IMR-90 (cell line): ENCODE results near the gene NTRK3. TPM values are rescaled to one million over a fixed set of nuclear protein-coding genes. Genes with fewer than 3 reads are reported as not detected.

Source experiments
- ATAC-seq: fragments of 200-7000 bp; cut with Tn5 transposase; 2 replicates; pipeline ENCODE4 v1.9.1; 2020; ENCODE audit warnings: low read depth, mild to moderate bottlenecking, moderate library complexity
- BruUV-seq: library from RNA; stranded (reverse); fragments of 400-500 nt; replicated peaks from 2 replicates; lab custom pipeline; 2021; lab: Mats Ljungman, UMichigan
- CTCF ChIA-PET: fragments of 300-600 bp; formaldehyde crosslinking; extraction: SDS; loops from one replicate; lab custom pipeline; 2021; ENCODE audit warnings: antibody characterized with exemption; lab: Yijun Ruan, JAX
- POLR2A ChIA-PET: fragments of 300-600 bp; sonication (Branson Sonifier 250); formaldehyde crosslinking; loops from one replicate; lab custom pipeline; 2022; ENCODE audit warnings: antibody characterized with exemption; ENCODE audit not compliant: unreplicated experiment; lab: Charles Lee
- DNase-seq: peaks from one replicate; pipeline ENCODE4 v3.0.0; 2013
- H2AFZ ChIP-seq: replicated peaks from 2 replicates; pipeline ENCODE3; 2013; ENCODE audit warnings: low read length, mild to moderate bottlenecking; ENCODE audit not compliant: poor library complexity
- H2AK5ac ChIP-seq: 2 replicates; pipeline ENCODE4 v1.6.1; 2013; ENCODE audit warnings: low read depth, low read length, inconsistent platforms
- H2AK9ac ChIP-seq: replicated peaks from 2 replicates; pipeline ENCODE3; 2013; ENCODE audit warnings: mild to moderate bottlenecking, low read depth, low read length, moderate library complexity; ENCODE audit not compliant: poor library complexity
- H2BK120ac ChIP-seq: 2 replicates; pipeline ENCODE4 v1.6.1; 2013; ENCODE audit warnings: low read depth, low read length, inconsistent platforms
- H2BK15ac ChIP-seq: 3 replicates; pipeline ENCODE4 v1.6.1; 2013; ENCODE audit warnings: low read depth, low read length, inconsistent platforms
- H2BK20ac ChIP-seq: 2 replicates; pipeline ENCODE4 v1.6.1; 2013; ENCODE audit warnings: low read depth, mild to moderate bottlenecking, inconsistent platforms, low read length, moderate library complexity
- H2BK5ac ChIP-seq: 2 replicates; pipeline ENCODE4 v1.6.1; 2013; ENCODE audit warnings: mild to moderate bottlenecking, low read depth, low read length, inconsistent platforms; ENCODE audit not compliant: poor library complexity, severe bottlenecking
- H3K14ac ChIP-seq: replicated peaks from 2 replicates; pipeline ENCODE4 v1.6.1; 2013; ENCODE audit warnings: low read depth, low read length, inconsistent platforms
- H3K18ac ChIP-seq: 2 replicates; pipeline ENCODE4 v1.6.1; 2013; ENCODE audit warnings: low read depth, low read length, control low read depth
- H3K23ac ChIP-seq: 2 replicates; pipeline ENCODE4 v1.6.1; 2013; ENCODE audit warnings: low read depth, low read length, inconsistent platforms
- H3K27ac ChIP-seq: 2 replicates; pipeline ENCODE4 v1.5.1; 2013; ENCODE audit warnings: mild to moderate bottlenecking, control low read depth, low read length; ENCODE audit not compliant: insufficient read depth
- H3K27me3 ChIP-seq: 2 replicates; pipeline ENCODE4 v1.6.1; 2013; ENCODE audit warnings: low read length; ENCODE audit not compliant: control insufficient read depth, insufficient read depth
- H3K36me3 ChIP-seq: 2 replicates; pipeline ENCODE4 v1.6.1; 2013; ENCODE audit warnings: low read length, mixed read lengths; ENCODE audit not compliant: control insufficient read depth, insufficient read depth
- H3K4ac ChIP-seq: 2 replicates; pipeline ENCODE4 v1.6.1; 2013; ENCODE audit warnings: low read depth, low read length, inconsistent platforms
- H3K4me1 ChIP-seq: 2 replicates; pipeline ENCODE4 v1.6.1; 2013; ENCODE audit warnings: low read length, mixed read lengths; ENCODE audit not compliant: control insufficient read depth, insufficient read depth
- H3K4me2 ChIP-seq: 2 replicates; pipeline ENCODE4 v1.6.1; 2013; ENCODE audit warnings: low read depth, mild to moderate bottlenecking, control low read depth, low read length, moderate library complexity
- H3K4me3 ChIP-seq: 2 replicates; pipeline ENCODE4 v1.5.1; 2013; ENCODE audit warnings: low read depth, mild to moderate bottlenecking, control low read depth, low read length, moderate library complexity; ENCODE audit not compliant: insufficient read depth
- H3K56ac ChIP-seq: 2 replicates; pipeline ENCODE4 v1.6.1; 2013; ENCODE audit warnings: low read length, inconsistent platforms; ENCODE audit not compliant: insufficient read depth; ENCODE audit errors: extremely low read depth
- H3K79me1 ChIP-seq, 2 experiments: 2 replicates each; pipeline ENCODE4 v1.6.1; 2013; ENCODE audit warnings: low read length in 2 of 2, inconsistent platforms in 1 of 2, low read depth in 1 of 2
- H3K9ac ChIP-seq: 2 replicates; pipeline ENCODE4 v1.6.1; 2013; ENCODE audit warnings: low read depth, low read length, control low read depth
- H3K9me1 ChIP-seq: 2 replicates; pipeline ENCODE4 v1.6.1; 2013; ENCODE audit warnings: low read length, inconsistent platforms; ENCODE audit not compliant: insufficient read depth
- H3K9me3 ChIP-seq: 2 replicates; pipeline ENCODE4 v1.6.1; 2013; ENCODE audit warnings: low read length; ENCODE audit not compliant: control insufficient read depth, insufficient read depth
- H4K20me1 ChIP-seq: 2 replicates; pipeline ENCODE4 v1.6.1; 2013; ENCODE audit warnings: low read length, inconsistent platforms; ENCODE audit not compliant: insufficient read depth
- H4K5ac ChIP-seq: 2 replicates; pipeline ENCODE4 v1.6.1; 2013; ENCODE audit warnings: mild to moderate bottlenecking, low read depth, low read length, control low read depth
- H4K8ac ChIP-seq, 2 experiments: 2 replicates each; pipeline ENCODE4 v1.6.1; 2013; ENCODE audit warnings: low read depth in 2 of 2, low read length in 2 of 2, control low read depth in 1 of 2, inconsistent platforms in 1 of 2
- H4K91ac ChIP-seq: 2 replicates; pipeline ENCODE4 v1.6.1; 2013; ENCODE audit warnings: low read depth, low read length, inconsistent platforms; ENCODE audit not compliant: insufficient read depth
- BHLHE40 ChIP-seq: fragments of 150-350 bp; IDR thresholded peaks from 2 replicates; pipeline ENCODE4 v1.6.1; 2016; ENCODE audit warnings: mild to moderate bottlenecking, low read depth, low read length
- CEBPB ChIP-seq: IDR thresholded peaks from 2 replicates; pipeline ENCODE4 v1.6.1; 2012; ENCODE audit warnings: low read depth, low read length, improper control_type of control experiment
- CHD1 ChIP-seq: IDR thresholded peaks from 2 replicates; pipeline ENCODE4 v1.6.1; 2012; ENCODE audit warnings: low read depth, low read length, improper control_type of control experiment
- FOS ChIP-seq: fragments of 150-350 bp; IDR thresholded peaks from 2 replicates; pipeline ENCODE4 v1.6.1; 2016; ENCODE audit warnings: low read depth, low read length
- MAFK ChIP-seq: IDR thresholded peaks from 2 replicates; pipeline ENCODE4 v1.6.1; 2012; ENCODE audit warnings: low read depth, low read length, improper control_type of control experiment
- MAZ ChIP-seq: IDR thresholded peaks from 2 replicates; pipeline ENCODE4 v1.6.1; 2012; ENCODE audit warnings: low read depth, mild to moderate bottlenecking, low read length, improper control_type of control experiment, moderate library complexity, borderline replicate concordance
- MXI1 ChIP-seq: IDR thresholded peaks from 2 replicates; pipeline ENCODE4 v1.6.1; 2012; ENCODE audit warnings: low read depth, mild to moderate bottlenecking, low read length, moderate library complexity, borderline replicate concordance
- NFE2L2 ChIP-seq: fragments of 150-350 bp; IDR thresholded peaks from 2 replicates; pipeline ENCODE4 v1.6.1; 2016; ENCODE audit warnings: low read depth, mild to moderate bottlenecking, low read length
- POLR2A ChIP-seq: IDR thresholded peaks from 2 replicates; pipeline ENCODE4 v1.6.1; 2012; ENCODE audit warnings: mild to moderate bottlenecking, low read depth, low read length
- RAD21 ChIP-seq: IDR thresholded peaks from 2 replicates; pipeline ENCODE4 v1.6.1; 2012; ENCODE audit warnings: low read length, improper control_type of control experiment
- RCOR1 ChIP-seq: IDR thresholded peaks from 2 replicates; pipeline ENCODE4 v1.6.1; 2012; ENCODE audit warnings: mild to moderate bottlenecking, low read length, improper control_type of control experiment; ENCODE audit not compliant: insufficient replicate concordance
- RFX5 ChIP-seq: IDR thresholded peaks from 2 replicates; pipeline ENCODE4 v1.8.0; 2012; ENCODE audit warnings: low read depth, mild to moderate bottlenecking, low read length, moderate library complexity
- SMC3 ChIP-seq: fragments of 150-350 bp; IDR thresholded peaks from 2 replicates; pipeline ENCODE4 v1.6.1; 2016; ENCODE audit warnings: low read depth, mild to moderate bottlenecking, antibody characterized with exemption, low read length, moderate library complexity
- WGBS, 2 experiments: methylation state at CpG; one replicate each; pipeline versions ENCODE4 v1.1.5 to v1.1.7; 2013; ENCODE audit warnings: missing lambda C conversion rate in 2 of 2; ENCODE audit not compliant: insufficient read length in 1 of 2; ENCODE audit errors: extremely low coverage in 2 of 2; 5-methylcytosine and 5-hydroxymethylcytosine counted together
- dilution Hi-C: fragments of 300-500 bp; cut with HindIII; formaldehyde crosslinking; loops from one replicate; pipeline ENCODE4 v1.14.3; 2018; ENCODE audit warnings: low sequenced_read_pairs; ENCODE audit not compliant: unreplicated experiment
- in situ Hi-C: fragments of 300-500 bp; cut with MboI; formaldehyde crosslinking; loops from 3 replicates; pipeline ENCODE4 v1.14.3; 2019; ENCODE audit warnings: low sequenced_read_pairs, inconsistent platforms, mixed read lengths
- intact Hi-C: fragments of 100-400 bp; cut with micrococcal nuclease; formaldehyde crosslinking; loops from 2 replicates; pipeline ENCODE4 v1.10.0; 2022
- polyA plus RNA-seq, 3 experiments: library from polyadenylated mRNA; depleted of rRNA; stranded (reverse); fragments of >200 nt; gene quantifications; 2 replicates each; pipeline ENCODE4 v1.2.3, GENCODE V29; 2012; ENCODE audit warnings: low replicate concordance in 1 of 3
- total RNA-seq: library from RNA; depleted of rRNA; stranded (reverse); fragments of >200 nt; gene quantifications from 2 replicates; pipeline ENCODE4 v1.2.3, GENCODE V29; 2012
- TF ChIP-seq, protein P1 (sequence below): fragments of 150-350 bp; IDR thresholded peaks from 2 replicates; pipeline ENCODE4 v1.6.1; 2017; ENCODE audit warnings: mild to moderate bottlenecking, antibody characterized with exemption, low read length, low read depth
- TF ChIP-seq, protein P2 (sequence below): fragments of 150-350 bp; IDR thresholded peaks from 2 replicates; pipeline ENCODE4 v1.6.1; 2016; ENCODE audit warnings: low read depth, mild to moderate bottlenecking, low read length, moderate library complexity, borderline replicate concordance
- TF ChIP-seq, protein P3 (sequence below): conservative IDR thresholded peaks from 2 replicates; pipeline ENCODE4 v1.5.1; 2012; ENCODE audit warnings: mild to moderate bottlenecking, low read depth, low read length, improper control_type of control experiment

NTRK3 gene
- total and polyA plus RNA-seq, 2 of the 4 experiments (the other 2 are of a cell fraction): under 0.01 to 0.15 TPM

DNA sequence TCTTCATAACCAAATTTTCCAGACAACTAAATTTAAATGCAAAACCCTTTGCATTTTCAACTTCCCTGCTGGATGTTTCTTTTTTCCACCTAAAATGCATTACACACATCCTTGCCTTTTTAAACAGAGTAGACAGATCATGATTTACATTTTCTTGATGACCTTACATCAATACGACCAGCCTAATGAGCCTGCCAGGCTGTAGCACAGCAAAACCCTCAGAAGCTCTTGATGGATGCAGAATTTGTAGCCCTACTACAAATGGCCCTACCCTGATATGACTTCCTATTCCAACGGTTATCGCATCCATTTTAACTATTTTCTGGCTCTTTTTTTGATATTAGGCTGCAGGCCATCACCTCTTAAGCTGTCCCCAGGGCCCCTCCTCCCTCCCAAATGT is 66.3 kb downstream of the NTRK3 start:
- DNase-seq: no peak
- TF ChIP-seq, protein P1, sequence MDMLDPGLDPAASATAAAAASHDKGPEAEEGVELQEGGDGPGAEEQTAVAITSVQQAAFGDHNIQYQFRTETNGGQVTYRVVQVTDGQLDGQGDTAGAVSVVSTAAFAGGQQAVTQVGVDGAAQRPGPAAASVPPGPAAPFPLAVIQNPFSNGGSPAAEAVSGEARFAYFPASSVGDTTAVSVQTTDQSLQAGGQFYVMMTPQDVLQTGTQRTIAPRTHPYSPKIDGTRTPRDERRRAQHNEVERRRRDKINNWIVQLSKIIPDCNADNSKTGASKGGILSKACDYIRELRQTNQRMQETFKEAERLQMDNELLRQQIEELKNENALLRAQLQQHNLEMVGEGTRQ: no peak
- TF ChIP-seq BHLHE40 (no peak), SMC3 (no peak), NFE2L2 (no peak), CHD1 (no peak), RFX5 (no peak), POLR2A (no peak), MXI1 (no peak), RCOR1 (no peak), MAFK (no peak), MAZ (no peak), CEBPB (no peak), FOS (no peak), RAD21 (no peak)
- TF ChIP-seq, protein P2, sequence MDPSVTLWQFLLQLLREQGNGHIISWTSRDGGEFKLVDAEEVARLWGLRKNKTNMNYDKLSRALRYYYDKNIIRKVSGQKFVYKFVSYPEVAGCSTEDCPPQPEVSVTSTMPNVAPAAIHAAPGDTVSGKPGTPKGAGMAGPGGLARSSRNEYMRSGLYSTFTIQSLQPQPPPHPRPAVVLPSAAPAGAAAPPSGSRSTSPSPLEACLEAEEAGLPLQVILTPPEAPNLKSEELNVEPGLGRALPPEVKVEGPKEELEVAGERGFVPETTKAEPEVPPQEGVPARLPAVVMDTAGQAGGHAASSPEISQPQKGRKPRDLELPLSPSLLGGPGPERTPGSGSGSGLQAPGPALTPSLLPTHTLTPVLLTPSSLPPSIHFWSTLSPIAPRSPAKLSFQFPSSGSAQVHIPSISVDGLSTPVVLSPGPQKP: no peak
- TF ChIP-seq, protein P3, sequence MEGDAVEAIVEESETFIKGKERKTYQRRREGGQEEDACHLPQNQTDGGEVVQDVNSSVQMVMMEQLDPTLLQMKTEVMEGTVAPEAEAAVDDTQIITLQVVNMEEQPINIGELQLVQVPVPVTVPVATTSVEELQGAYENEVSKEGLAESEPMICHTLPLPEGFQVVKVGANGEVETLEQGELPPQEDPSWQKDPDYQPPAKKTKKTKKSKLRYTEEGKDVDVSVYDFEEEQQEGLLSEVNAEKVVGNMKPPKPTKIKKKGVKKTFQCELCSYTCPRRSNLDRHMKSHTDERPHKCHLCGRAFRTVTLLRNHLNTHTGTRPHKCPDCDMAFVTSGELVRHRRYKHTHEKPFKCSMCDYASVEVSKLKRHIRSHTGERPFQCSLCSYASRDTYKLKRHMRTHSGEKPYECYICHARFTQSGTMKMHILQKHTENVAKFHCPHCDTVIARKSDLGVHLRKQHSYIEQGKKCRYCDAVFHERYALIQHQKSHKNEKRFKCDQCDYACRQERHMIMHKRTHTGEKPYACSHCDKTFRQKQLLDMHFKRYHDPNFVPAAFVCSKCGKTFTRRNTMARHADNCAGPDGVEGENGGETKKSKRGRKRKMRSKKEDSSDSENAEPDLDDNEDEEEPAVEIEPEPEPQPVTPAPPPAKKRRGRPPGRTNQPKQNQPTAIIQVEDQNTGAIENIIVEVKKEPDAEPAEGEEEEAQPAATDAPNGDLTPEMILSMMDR: no peak
- Histone ChIP-seq H2BK5ac (no peak overlapping the region), H3K27ac (no peak overlapping the region), H3K56ac (no peak overlapping the region), H3K4me3 (no peak overlapping the region), H3K9ac (no peak overlapping the region), H4K20me1 (no peaks in the 10 kb centered on the region), H3K4me1 (no peaks in the 10 kb centered on the region), H3K36me3 (no peaks in the 10 kb centered on the region), H3K4me2 (no peak overlapping the region), H2AK5ac (no peak overlapping the region), H3K27me3 (no peaks in the 10 kb centered on the region), H3K4ac (no peak overlapping the region), H2BK15ac (no peak overlapping the region), H2BK120ac (no peak overlapping the region), H3K9me1 (no peaks in the 10 kb centered on the region), H4K5ac (no peak overlapping the region), H2AK9ac (no peak overlapping the region), H3K9me3 (peaks cover 21% of the 10 kb centered on the region), H4K91ac (no peak overlapping the region), H3K79me1 (no peaks in the 10 kb centered on the region), H2BK20ac (no peak overlapping the region), H3K23ac (no peak overlapping the region), H2AFZ (no peak overlapping the region), H3K18ac (no peak overlapping the region), H4K8ac (no peak overlapping the region), H3K14ac (no peak overlapping the region)
- intact Hi-C loops (no loop called here), in situ Hi-C loops (no loop called here), dilution Hi-C loops (no loop called here)
- no TSS peak for BruUV-seq
- POLR2A ChIA-PET: no interaction called here
- no peak for ATAC-seq
- 52% methylated on average over 3 of the region's 3 CpGs; no CpG with 5 or more reads in 1 of the 2 experiments for WGBS, 2 experiments
- CTCF ChIA-PET: no interaction called here
